ENCODE measurements around the gene RAB22A. TPM values are rescaled to one million over a fixed set of nuclear protein-coding genes. Genes with fewer than 3 reads are reported as not detected.

The RAB22A gene
- total and polyA plus RNA-seq, 9 of the 15 experiments (the other 6 are each of a cell fraction or from before 2014, with no cell fraction given), result 1.1 to 8.0 (median 6.7) TPM

DNA sequence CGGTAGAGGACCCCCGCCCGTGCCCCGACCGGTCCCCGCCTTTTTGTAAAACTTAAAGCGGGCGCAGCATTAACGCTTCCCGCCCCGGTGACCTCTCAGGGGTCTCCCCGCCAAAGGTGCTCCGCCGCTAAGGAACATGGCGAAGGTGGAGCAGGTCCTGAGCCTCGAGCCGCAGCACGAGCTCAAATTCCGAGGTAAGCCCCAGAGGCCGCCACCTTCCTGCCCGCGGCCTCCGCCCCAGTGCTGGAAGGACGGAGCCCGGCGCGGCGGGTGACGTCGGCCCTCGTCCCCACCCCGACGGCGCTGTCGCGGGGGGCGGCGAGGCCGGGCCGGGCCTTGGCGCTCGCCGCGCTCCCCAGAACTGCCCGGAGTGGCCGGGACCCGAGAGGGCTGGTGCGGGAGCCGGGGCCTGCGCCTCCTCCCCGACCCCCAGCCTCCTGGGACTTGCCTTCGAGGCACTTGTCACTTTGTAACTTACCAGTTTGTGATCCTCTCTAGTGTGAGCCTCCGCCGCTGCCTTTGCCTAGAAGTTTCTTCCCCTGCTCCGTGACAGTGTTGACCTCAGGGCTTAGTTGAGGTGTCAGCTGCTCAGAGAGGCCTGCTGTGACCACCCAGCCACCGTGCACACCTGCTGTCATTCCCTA is 79.9 kb downstream of the RAB22A start (continued):
- TF ChIP-seq MTA3 (IDR thresholded peaks at IDR 0.05; ENCODE audit: borderline replicate concordance) (no peak), FOXA3 (CRISPR knock-in tag; conservative IDR thresholded peaks at IDR 0.05 in 1 of 2, IDR thresholded peaks at IDR 0.05 in 1 of 2) (peak in 1 of 2 experiments; percentile 24; a peak in 1 of 4 replicates), SMC3 (conservative IDR thresholded peaks at IDR 0.05; ENCODE audit: insufficient read depth, low read depth, low read length) (no peak), RCOR1 (IDR thresholded peaks at IDR 0.05; ENCODE audit: borderline replicate concordance in 1 of 2, low read depth in 2 of 2, low read length in 2 of 2) (no peak), NFIC (IDR thresholded peaks at IDR 0.05) (0 out of 2 replicates have a peak, but pooled peaks have one; percentile 26), KLF1 (tag; IDR thresholded peaks at IDR 0.05) (no peak), NONO (IDR thresholded peaks at IDR 0.05; ENCODE audit: low read depth in 2 of 2, low read length in 1 of 2) (0 out of 4 replicates have a peak, but pooled peaks of 1 of the 2 experiments have one; percentile 54), CHD1 (IDR thresholded peaks at IDR 0.05; ENCODE audit: low read length) (no peak), ZNF445 (CRISPR knock-in tag; IDR thresholded peaks at IDR 0.05; ENCODE audit: low read depth) (no peak), SLC30A9 (CRISPR knock-in tag; IDR thresholded peaks at IDR 0.05) (no peak), SIN3A (IDR thresholded peaks at IDR 0.05; ENCODE audit: borderline replicate concordance in 2 of 2, control insufficient read depth in 1 of 2, low read depth in 2 of 2, low read length in 2 of 2) (0 out of 4 replicates have a peak, but pooled peaks of 1 of the 2 experiments have one; percentile 26), SAFB2 (IDR thresholded peaks at IDR 0.05; ENCODE audit: borderline replicate concordance, low read depth, low read length, severe bottlenecking) (no peak), NR3C1 (CRISPR knock-in tag; IDR thresholded peaks at IDR 0.05) (0 out of 2 replicates have a peak, but pooled peaks have one; percentile 21), ZNF384 (IDR thresholded peaks at IDR 0.05; ENCODE audit: low read depth, low read length) (no peak), RAD51 (IDR thresholded peaks at IDR 0.05; ENCODE audit: borderline replicate concordance, low read depth) (no peak), BCOR (IDR thresholded peaks at IDR 0.05) (no peak), ZNF140 (CRISPR knock-in tag; IDR thresholded peaks at IDR 0.05) (no peak)
- TF ChIP-seq, protein P1, sequence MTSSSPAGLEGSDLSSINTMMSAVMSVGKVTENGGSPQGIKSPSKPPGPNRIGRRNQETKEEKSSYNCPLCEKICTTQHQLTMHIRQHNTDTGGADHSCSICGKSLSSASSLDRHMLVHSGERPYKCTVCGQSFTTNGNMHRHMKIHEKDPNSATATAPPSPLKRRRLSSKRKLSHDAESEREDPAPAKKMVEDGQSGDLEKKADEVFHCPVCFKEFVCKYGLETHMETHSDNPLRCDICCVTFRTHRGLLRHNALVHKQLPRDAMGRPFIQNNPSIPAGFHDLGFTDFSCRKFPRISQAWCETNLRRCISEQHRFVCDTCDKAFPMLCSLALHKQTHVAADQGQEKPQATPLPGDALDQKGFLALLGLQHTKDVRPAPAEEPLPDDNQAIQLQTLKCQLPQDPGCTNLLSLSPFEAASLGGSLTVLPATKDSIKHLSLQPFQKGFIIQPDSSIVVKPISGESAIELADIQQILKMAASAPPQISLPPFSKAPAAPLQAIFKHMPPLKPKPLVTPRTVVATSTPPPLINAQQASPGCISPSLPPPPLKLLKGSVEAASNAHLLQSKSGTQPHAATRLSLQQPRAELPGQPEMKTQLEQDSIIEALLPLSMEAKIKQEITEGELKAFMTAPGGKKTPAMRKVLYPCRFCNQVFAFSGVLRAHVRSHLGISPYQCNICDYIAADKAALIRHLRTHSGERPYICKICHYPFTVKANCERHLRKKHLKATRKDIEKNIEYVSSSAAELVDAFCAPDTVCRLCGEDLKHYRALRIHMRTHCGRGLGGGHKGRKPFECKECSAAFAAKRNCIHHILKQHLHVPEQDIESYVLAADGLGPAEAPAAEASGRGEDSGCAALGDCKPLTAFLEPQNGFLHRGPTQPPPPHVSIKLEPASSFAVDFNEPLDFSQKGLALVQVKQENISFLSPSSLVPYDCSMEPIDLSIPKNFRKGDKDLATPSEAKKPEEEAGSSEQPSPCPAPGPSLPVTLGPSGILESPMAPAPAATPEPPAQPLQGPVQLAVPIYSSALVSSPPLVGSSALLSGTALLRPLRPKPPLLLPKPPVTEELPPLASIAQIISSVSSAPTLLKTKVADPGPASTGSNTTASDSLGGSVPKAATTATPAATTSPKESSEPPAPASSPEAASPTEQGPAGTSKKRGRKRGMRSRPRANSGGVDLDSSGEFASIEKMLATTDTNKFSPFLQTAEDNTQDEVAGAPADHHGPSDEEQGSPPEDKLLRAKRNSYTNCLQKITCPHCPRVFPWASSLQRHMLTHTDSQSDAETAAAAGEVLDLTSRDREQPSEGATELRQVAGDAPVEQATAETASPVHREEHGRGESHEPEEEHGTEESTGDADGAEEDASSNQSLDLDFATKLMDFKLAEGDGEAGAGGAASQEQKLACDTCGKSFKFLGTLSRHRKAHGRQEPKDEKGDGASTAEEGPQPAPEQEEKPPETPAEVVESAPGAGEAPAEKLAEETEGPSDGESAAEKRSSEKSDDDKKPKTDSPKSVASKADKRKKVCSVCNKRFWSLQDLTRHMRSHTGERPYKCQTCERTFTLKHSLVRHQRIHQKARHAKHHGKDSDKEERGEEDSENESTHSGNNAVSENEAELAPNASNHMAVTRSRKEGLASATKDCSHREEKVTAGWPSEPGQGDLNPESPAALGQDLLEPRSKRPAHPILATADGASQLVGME (CRISPR knock-in tag; IDR thresholded peaks at IDR 0.05), result no peak
- TF ChIP-seq, protein P2, sequence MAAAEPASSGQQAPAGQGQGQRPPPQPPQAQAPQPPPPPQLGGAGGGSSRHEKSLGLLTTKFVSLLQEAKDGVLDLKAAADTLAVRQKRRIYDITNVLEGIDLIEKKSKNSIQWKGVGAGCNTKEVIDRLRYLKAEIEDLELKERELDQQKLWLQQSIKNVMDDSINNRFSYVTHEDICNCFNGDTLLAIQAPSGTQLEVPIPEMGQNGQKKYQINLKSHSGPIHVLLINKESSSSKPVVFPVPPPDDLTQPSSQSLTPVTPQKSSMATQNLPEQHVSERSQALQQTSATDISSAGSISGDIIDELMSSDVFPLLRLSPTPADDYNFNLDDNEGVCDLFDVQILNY (CRISPR knock-in tag; IDR thresholded peaks at IDR 0.05), result no peak
- TF ChIP-seq, protein P3, sequence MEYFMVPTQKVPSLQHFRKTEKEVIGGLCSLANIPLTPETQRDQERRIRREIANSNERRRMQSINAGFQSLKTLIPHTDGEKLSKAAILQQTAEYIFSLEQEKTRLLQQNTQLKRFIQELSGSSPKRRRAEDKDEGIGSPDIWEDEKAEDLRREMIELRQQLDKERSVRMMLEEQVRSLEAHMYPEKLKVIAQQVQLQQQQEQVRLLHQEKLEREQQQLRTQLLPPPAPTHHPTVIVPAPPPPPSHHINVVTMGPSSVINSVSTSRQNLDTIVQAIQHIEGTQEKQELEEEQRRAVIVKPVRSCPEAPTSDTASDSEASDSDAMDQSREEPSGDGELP (CRISPR knock-in tag; IDR thresholded peaks at IDR 0.05; ENCODE audit: borderline replicate concordance), result peak; percentile 54; the same call in 1 of the 2 replicates
